Endothelial cell of umbilical vein (primary cell): ENCODE measurements around the gene TMEM125. TPM values are rescaled to one million over a fixed set of nuclear protein-coding genes. Genes with fewer than 3 reads are reported as not detected.

Experiments
- BruUV-seq: library from RNA; stranded (reverse); fragments of 400-500 nt; replicated peaks from 2 replicates; lab custom pipeline; 2021; lab: Mats Ljungman, UMichigan
- CTCF ChIA-PET: fragments of 300-600, 350-600 bp; sonication (Branson Sonifier 250); formaldehyde crosslinking; loops from one replicate; lab custom pipeline; 2021; ENCODE audit warnings: antibody characterized with exemption, inconsistent platforms; lab: Charles Lee
- POLR2A ChIA-PET: fragments of 300-600, 350-600 bp; sonication (Branson Sonifier 250); formaldehyde crosslinking; loops from one replicate; lab custom pipeline; 2021; ENCODE audit warnings: antibody characterized with exemption, inconsistent platforms; lab: Charles Lee
- DNase-seq: peaks from one replicate; pipeline ENCODE4 v3.0.0-alpha.2; 2011; ENCODE audit warnings: low read depth, low spot score
- FAIRE-seq: peaks from 2 replicates; lab custom pipeline; 2011; peaks lifted over from hg19 to GRCh38; lab: Jason Lieb, UNC
- H2AFZ ChIP-seq: 2 replicates; pipeline ENCODE4 v1.6.0; 2012; ENCODE audit warnings: low read depth, low read length, control low read depth, inconsistent platforms
- H3K27ac ChIP-seq: 2 replicates; pipeline ENCODE4 v1.5.1; 2011; ENCODE audit warnings: low read depth, mild to moderate bottlenecking, control low read depth, low read length, moderate library complexity; ENCODE audit not compliant: insufficient read depth
- H3K27me3 ChIP-seq, 2 experiments: 2 replicates each; pipeline versions ENCODE4 v1.6.0 to v1.6.1; 2011; ENCODE audit warnings: low read length in 2 of 2, mixed read lengths in 1 of 2; ENCODE audit not compliant: control insufficient read depth in 2 of 2, insufficient read depth in 2 of 2
- H3K36me3 ChIP-seq, 2 experiments: 2 replicates in 1 of 2; 3 replicates in 1 of 2; pipeline ENCODE4 v1.5.1; 2011; ENCODE audit warnings: low read length in 2 of 2, mild to moderate bottlenecking in 1 of 2, moderate library complexity in 1 of 2; ENCODE audit not compliant: control insufficient read depth in 2 of 2, insufficient read depth in 2 of 2; ENCODE audit errors: extremely low read depth in 1 of 2
- H3K4me1 ChIP-seq: 3 replicates; pipeline ENCODE4 v1.5.1; 2011; ENCODE audit warnings: mild to moderate bottlenecking, low read length; ENCODE audit not compliant: control insufficient read depth, insufficient read depth; ENCODE audit errors: extremely low read depth
- H3K4me2 ChIP-seq: 2 replicates; pipeline ENCODE4 v1.6.1; 2011; ENCODE audit warnings: low read length, control low read depth, mixed read lengths; ENCODE audit not compliant: insufficient read depth
- H3K4me3 ChIP-seq, 3 experiments: fragments of 200-600 bp in 1 of 3; sonication (generic), shearing (Covaris generic) in 1 of 3; replicated peaks in 1 of 3; 2 replicates each; pipeline ENCODE4 v1.5.1; 2011 to 2016; ENCODE audit warnings: control low read depth in 3 of 3, low read length in 3 of 3, mild to moderate bottlenecking in 2 of 3, inconsistent platforms in 1 of 3, low read depth in 1 of 3, moderate library complexity in 1 of 3; ENCODE audit not compliant: insufficient read depth in 1 of 3
- H3K79me2 ChIP-seq: 2 replicates; pipeline ENCODE4 v1.6.0; 2012; ENCODE audit warnings: low read length, inconsistent platforms; ENCODE audit not compliant: control insufficient read depth, insufficient read depth
- H3K9ac ChIP-seq: replicated peaks from 2 replicates; pipeline ENCODE3; 2011; ENCODE audit warnings: low read length, control low read depth; ENCODE audit not compliant: insufficient read depth; ENCODE audit errors: extremely low read depth
- H3K9me1 ChIP-seq: replicated peaks from 3 replicates; pipeline ENCODE4 v1.6.0; 2011; ENCODE audit warnings: mild to moderate bottlenecking, low read length; ENCODE audit not compliant: control insufficient read depth, insufficient read depth; ENCODE audit errors: extremely low read depth
- H3K9me3 ChIP-seq: replicated peaks from 2 replicates; pipeline ENCODE4 v1.5.1; 2012; ENCODE audit warnings: low read length, inconsistent platforms; ENCODE audit not compliant: control insufficient read depth, insufficient read depth
- H4K20me1 ChIP-seq: replicated peaks from 2 replicates; pipeline ENCODE3; 2011; ENCODE audit warnings: mild to moderate bottlenecking, low read length; ENCODE audit not compliant: control insufficient read depth, insufficient read depth; ENCODE audit errors: extremely low read depth
- CTCF ChIP-seq, 2 donors: IDR thresholded peaks; 1 replicate in 1 of 2; 2 replicates in 1 of 2; pipeline ENCODE4 v1.5.1; 2011; ENCODE audit warnings: low read length in 2 of 2, mild to moderate bottlenecking in 2 of 2, moderate library complexity in 2 of 2, control low read depth in 1 of 2, inconsistent platforms in 1 of 2, low read depth in 1 of 2; ENCODE audit not compliant: insufficient read depth in 1 of 2; ENCODE audit errors: extremely low read depth in 1 of 2
- EZH2 ChIP-seq: IDR thresholded peaks from 2 replicates; pipeline ENCODE4 v1.6.1; 2012; ENCODE audit warnings: borderline replicate concordance, low read depth, mild to moderate bottlenecking, moderate library complexity, low read length, inconsistent platforms; ENCODE audit not compliant: severe bottlenecking
- FOS ChIP-seq: IDR thresholded peaks from 2 replicates; pipeline ENCODE4 v1.6.1; 2011; ENCODE audit warnings: mild to moderate bottlenecking, low read length, moderate library complexity, borderline replicate concordance; ENCODE audit not compliant: insufficient read depth
- GATA2 ChIP-seq: IDR thresholded peaks from 2 replicates; pipeline ENCODE4 v1.7.0; 2011; ENCODE audit warnings: low read depth, mild to moderate bottlenecking, moderate library complexity, mixed read lengths, low read length; ENCODE audit not compliant: insufficient read length, insufficient read depth
- JUN ChIP-seq: IDR thresholded peaks from 2 replicates; pipeline ENCODE4 v1.6.1; 2011; ENCODE audit warnings: borderline replicate concordance, low read depth; ENCODE audit not compliant: insufficient read length, insufficient read depth
- MAX ChIP-seq: IDR thresholded peaks from 2 replicates; pipeline ENCODE4 v1.6.1; 2011; ENCODE audit not compliant: insufficient read depth, insufficient read length
- MYC ChIP-seq: IDR thresholded peaks from one replicate; pipeline ENCODE4 v1.6.1; 2011; ENCODE audit warnings: mild to moderate bottlenecking, low read depth, low read length
- POLR2A ChIP-seq: IDR thresholded peaks from 2 replicates; pipeline ENCODE4 v1.6.1; 2012; ENCODE audit warnings: low read depth, mild to moderate bottlenecking, control low read depth, low read length
- POLR2AphosphoS5 ChIP-seq: IDR thresholded peaks from 2 replicates; pipeline ENCODE4 v1.6.1; 2012; ENCODE audit warnings: low read depth, mild to moderate bottlenecking, control low read depth, low read length, moderate library complexity; ENCODE audit not compliant: insufficient read depth
- dilution Hi-C: fragments of 300-500 bp; cut with MboI; formaldehyde crosslinking; loops from one replicate; pipeline ENCODE4 v1.15.0; 2019; ENCODE audit warnings: low sequenced_read_pairs; ENCODE audit not compliant: extremely low pct_ligation_motif_present
- intact Hi-C: fragments of 100-400 bp; cut with micrococcal nuclease; formaldehyde crosslinking; loops from one replicate; pipeline ENCODE4 v1.10.0; 2022
- polyA plus RNA-seq, 4 experiments: library from polyadenylated mRNA; depleted of rRNA in 3 of 4; stranded (reverse) in 3 of 4; unstranded in 1 of 4; fragments of >200 nt; gene quantifications; 2 replicates each; pipeline versions ENCODE4 v1.2.1 to v1.2.3, GENCODE V29; 2011 to 2012; ENCODE audit warnings: missing spikeins in 1 of 4
- total RNA-seq: library from RNA; stranded (reverse); gene quantifications from 2 replicates; pipeline ENCODE4 v1.2.3, GENCODE V29; 2021

Gene TMEM125
- total and polyA plus RNA-seq, 2 donors (not counting 3 experiments of a cell fraction or from before 2014, with no cell fraction given) = 0.17 TPM; not detected in 1

GRCh38 chr1:43238085-43238484 is 31.7 kb upstream of the TMEM125 start:
- dilution Hi-C loops (loop anchor here (25.0 kb wide), 1 partner anchor 174 kb away; no protein-coding TSS in a partner anchor), intact Hi-C loops (loop anchor here (1.0 to 2.0 kb wide), 4 partner anchors 64 to 235 kb away; partner anchors contain the start of gene CDC20)
- ChIA-PET CTCF (interaction anchor here (0.6 to 7.5 kb wide), 14 partner anchors 11 to 176 kb away, joined by 3 to 74 read pairs (median 5); partner anchors contain the start of genes CDC20, ELOVL1 and TIE1), POLR2A (interaction anchor here (0.7 kb wide), 1 partner anchor 65 kb away, joined by 5 read pairs; no protein-coding TSS in a partner anchor)
- Histone ChIP-seq H3K4me1 (peaks cover 6% of the 10 kb centered on the region), H2AFZ (no peak overlapping the region), H3K27ac (no peak overlapping the region), H3K9ac (no peak overlapping the region), H3K36me3 (no peaks in the 10 kb centered on the region), H3K27me3 (no peaks in the 10 kb centered on the region), H3K9me1 (no peaks in the 10 kb centered on the region), H3K4me3 (no peak overlapping the region), H3K9me3 (no peaks in the 10 kb centered on the region), H3K4me2 (no peak overlapping the region), H3K79me2 (no peaks in the 10 kb centered on the region), H4K20me1 (no peaks in the 10 kb centered on the region)
- TF ChIP-seq EZH2 (no peak), CTCF (IDR thresholded peaks at IDR 0.05; ENCODE audit: extremely low read depth in 1 of 2, insufficient read depth in 1 of 2, low read depth in 1 of 2, low read length in 2 of 2) (peak; percentile 81 to 86)
- BruUV-seq = no TSS peak
- FAIRE-seq (peak; percentile 92), DNase-seq (peak; percentile 77)

GRCh38 chr1:43238991-43239469 is 30.8 kb upstream of the TMEM125 start:
- Histone ChIP-seq H2AFZ (no peak overlapping the region), H4K20me1 (no peaks in the 10 kb centered on the region), H3K36me3 (no peaks in the 10 kb centered on the region), H3K4me3 (no peak overlapping the region), H3K27ac (no peak overlapping the region), H3K79me2 (no peaks in the 10 kb centered on the region), H3K4me2 (no peak overlapping the region), H3K4me1 (peaks cover 6% of the 10 kb centered on the region), H3K9me3 (no peaks in the 10 kb centered on the region), H3K9me1 (no peaks in the 10 kb centered on the region), H3K9ac (no peak overlapping the region), H3K27me3 (no peaks in the 10 kb centered on the region)
- ChIA-PET POLR2A (interaction anchor here (0.5 to 1.0 kb wide), 3 partner anchors 64 to 214 kb away, joined by 3 to 5 read pairs (median 5); no protein-coding TSS in a partner anchor), CTCF (interaction anchor here (0.8 to 7.5 kb wide), 14 partner anchors 12 to 175 kb away, joined by 3 to 74 read pairs (median 6); partner anchors contain the start of genes CDC20, ELOVL1 and TIE1)
- dilution Hi-C loops (loop anchor here (25.0 kb wide), 1 partner anchor 173 kb away; no protein-coding TSS in a partner anchor), intact Hi-C loops (loop anchor here (1.0 to 2.0 kb wide), 4 partner anchors 63 to 234 kb away; partner anchors contain the start of gene CDC20)
- TF ChIP-seq POLR2A = no peak
- no peak for TF ChIP-seq FOS
- TF ChIP-seq GATA2 = no peak
- TF ChIP-seq MYC = no peak
- TF ChIP-seq CTCF (IDR thresholded peaks at IDR 0.05; ENCODE audit: extremely low read depth in 1 of 2, insufficient read depth in 1 of 2, low read depth in 1 of 2, low read length in 2 of 2) = no peak
- no peak for TF ChIP-seq EZH2
- TF ChIP-seq JUN = no peak
- TF ChIP-seq POLR2AphosphoS5 = no peak
- no peak for TF ChIP-seq MAX
- BruUV-seq = no TSS peak
- DNase-seq (no peak), FAIRE-seq (no peak)
